PFSK-1 (cell line): ENCODE measurements around the gene SRPK1.

Experiments
- POLR2AphosphoS5 ChIP-seq: IDR thresholded peaks from 2 replicates; pipeline ENCODE4 v1.6.1; 2012; ENCODE audit warnings: low read depth, mild to moderate bottlenecking, control low read depth, low read length, moderate library complexity
- TF ChIP-seq, protein P1 (sequence below), 2 experiments: IDR thresholded peaks; 2 replicates each; pipeline versions ENCODE4 v1.6.1 to v1.8.0; 2011 to 2012; ENCODE audit warnings: low read depth in 2 of 2, low read length in 2 of 2, control low read depth in 1 of 2, inconsistent platforms in 1 of 2, mild to moderate bottlenecking in 1 of 2, moderate library complexity in 1 of 2; ENCODE audit not compliant: insufficient read depth in 1 of 2

GRCh38 chr6:35920793-35921732 is at the start of gene SRPK1:
- TF ChIP-seq POLR2AphosphoS5, result peak; percentile 91
- TF ChIP-seq, protein P1, sequence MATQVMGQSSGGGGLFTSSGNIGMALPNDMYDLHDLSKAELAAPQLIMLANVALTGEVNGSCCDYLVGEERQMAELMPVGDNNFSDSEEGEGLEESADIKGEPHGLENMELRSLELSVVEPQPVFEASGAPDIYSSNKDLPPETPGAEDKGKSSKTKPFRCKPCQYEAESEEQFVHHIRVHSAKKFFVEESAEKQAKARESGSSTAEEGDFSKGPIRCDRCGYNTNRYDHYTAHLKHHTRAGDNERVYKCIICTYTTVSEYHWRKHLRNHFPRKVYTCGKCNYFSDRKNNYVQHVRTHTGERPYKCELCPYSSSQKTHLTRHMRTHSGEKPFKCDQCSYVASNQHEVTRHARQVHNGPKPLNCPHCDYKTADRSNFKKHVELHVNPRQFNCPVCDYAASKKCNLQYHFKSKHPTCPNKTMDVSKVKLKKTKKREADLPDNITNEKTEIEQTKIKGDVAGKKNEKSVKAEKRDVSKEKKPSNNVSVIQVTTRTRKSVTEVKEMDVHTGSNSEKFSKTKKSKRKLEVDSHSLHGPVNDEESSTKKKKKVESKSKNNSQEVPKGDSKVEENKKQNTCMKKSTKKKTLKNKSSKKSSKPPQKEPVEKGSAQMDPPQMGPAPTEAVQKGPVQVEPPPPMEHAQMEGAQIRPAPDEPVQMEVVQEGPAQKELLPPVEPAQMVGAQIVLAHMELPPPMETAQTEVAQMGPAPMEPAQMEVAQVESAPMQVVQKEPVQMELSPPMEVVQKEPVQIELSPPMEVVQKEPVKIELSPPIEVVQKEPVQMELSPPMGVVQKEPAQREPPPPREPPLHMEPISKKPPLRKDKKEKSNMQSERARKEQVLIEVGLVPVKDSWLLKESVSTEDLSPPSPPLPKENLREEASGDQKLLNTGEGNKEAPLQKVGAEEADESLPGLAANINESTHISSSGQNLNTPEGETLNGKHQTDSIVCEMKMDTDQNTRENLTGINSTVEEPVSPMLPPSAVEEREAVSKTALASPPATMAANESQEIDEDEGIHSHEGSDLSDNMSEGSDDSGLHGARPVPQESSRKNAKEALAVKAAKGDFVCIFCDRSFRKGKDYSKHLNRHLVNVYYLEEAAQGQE (IDR thresholded peaks at IDR 0.05; ENCODE audit: insufficient read depth in 1 of 2, low read depth in 2 of 2, low read length in 2 of 2), result peak; percentile 40 to 42; a peak in 1 of 4 replicates
